Measurements from ENCODE around the gene CDK9.

CDK9 gene

GRCh38 chr9:127810378-127811187, 24.7 kb downstream of the CDK9 start:
- no peak overlapping the region for H3K4me3 ChIP-seq (ENCODE audit: low read depth, low read length)
- TF ChIP-seq CTCF (IDR thresholded peaks at IDR 0.05; ENCODE audit: low read depth, low read length, missing control alignments), result no peak
- DNase-seq (ENCODE audit: low read depth), result no peak

GRCh38 chr9:127812011-127812410, 26.2 kb downstream of the CDK9 start:
- DNase-seq (ENCODE audit: low read depth), result no peak
- no peak overlapping the region for H3K4me3 ChIP-seq (ENCODE audit: low read depth, low read length)
- TF ChIP-seq CTCF (IDR thresholded peaks at IDR 0.05; ENCODE audit: low read depth, low read length, missing control alignments), result no peak

DNA sequence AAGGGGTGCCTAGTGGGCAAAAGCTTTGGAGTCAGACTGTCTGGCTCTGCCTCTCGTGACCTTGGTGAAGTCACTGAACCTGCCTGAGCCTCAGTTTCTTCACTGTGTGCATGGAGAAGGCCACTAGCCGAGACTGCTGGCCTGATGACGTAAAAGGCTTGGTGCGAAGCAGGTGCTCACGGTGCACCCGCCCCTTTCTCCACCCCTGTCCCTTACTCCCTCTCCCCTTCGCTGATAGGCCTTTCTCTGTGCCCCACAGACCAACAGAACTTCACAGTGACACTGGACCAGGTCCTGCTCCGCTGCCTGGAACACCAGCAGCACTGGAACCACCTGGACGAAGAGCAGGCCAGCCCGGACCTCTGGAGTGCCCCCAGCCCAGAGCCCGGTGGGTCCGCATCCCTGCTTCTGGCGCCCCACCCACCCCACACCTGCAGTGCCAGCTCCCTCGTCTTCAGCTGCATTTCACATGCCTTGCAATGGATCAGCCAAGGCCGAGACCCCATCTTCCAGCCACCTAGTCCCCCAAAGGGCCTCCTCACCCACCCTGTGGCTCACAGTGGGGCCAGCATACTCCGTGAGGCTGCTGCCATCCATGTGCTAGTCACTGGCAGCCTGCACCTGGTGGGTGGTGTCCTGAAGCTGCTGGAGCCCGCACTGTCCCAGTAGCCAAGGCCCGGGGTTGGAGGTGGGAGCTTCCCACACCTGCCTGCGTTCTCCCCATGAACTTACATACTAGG, 27.3 kb downstream of the CDK9 start:
- TF ChIP-seq CTCF (IDR thresholded peaks at IDR 0.05; ENCODE audit: low read depth, low read length, missing control alignments), result no peak
- no peak overlapping the region for H3K4me3 ChIP-seq (ENCODE audit: low read depth, low read length)
- no peak for DNase-seq (ENCODE audit: low read depth)

GRCh38 chr9:127813686-127814226, 27.9 kb downstream of the CDK9 start:
- H3K4me3 ChIP-seq (ENCODE audit: low read depth, low read length), result no peak overlapping the region
- TF ChIP-seq CTCF (IDR thresholded peaks at IDR 0.05; ENCODE audit: low read depth, low read length, missing control alignments), result no peak
- no peak for DNase-seq (ENCODE audit: low read depth)

DNA sequence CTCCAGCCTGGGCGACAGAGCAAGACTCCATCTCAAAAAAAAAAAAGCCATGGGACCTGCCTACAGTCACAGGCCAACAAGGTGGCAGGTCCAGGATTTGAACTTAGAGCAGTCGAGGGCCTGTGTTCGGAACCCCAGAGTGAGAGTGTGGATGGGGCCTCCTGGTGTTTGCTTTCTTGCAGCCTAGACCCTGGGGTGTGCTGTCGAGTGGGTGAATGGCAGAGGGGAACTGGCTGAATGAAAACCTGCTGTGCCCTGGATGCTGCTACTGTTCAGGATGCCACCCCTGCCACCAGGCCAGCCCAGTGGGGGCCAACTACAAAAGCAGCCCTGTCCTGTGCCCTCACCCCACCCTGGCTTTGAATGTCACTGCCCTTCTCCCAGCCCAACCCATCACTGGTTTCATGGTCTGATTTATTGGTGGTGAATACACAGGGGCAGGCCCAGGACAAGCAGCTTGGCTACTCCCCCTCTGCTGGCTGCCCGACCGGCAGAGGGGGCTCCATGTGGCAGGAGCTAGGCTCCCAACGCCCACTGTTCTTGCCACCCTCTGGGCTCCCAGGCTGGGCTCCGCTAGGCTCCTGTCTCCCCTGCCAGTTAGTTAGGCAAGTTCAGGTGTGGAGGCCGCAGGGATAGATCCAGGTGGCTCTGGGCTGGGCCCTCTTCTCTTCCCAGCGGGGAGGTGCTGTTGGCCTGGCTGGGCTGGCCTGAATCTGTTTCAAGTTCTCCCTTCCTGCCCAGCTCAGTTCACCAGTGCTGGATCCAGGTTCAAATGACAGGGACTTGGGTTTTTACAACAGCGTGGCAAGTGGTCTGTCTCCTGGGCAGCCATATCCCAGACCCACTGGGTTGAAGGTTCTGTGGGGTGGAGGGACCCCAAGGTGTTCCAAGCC, 29.0 kb downstream of the CDK9 start:
- no peak for TF ChIP-seq CTCF (IDR thresholded peaks at IDR 0.05; ENCODE audit: low read depth, low read length, missing control alignments)
- H3K4me3 ChIP-seq (ENCODE audit: low read depth, low read length), result no peak overlapping the region
- no peak for DNase-seq (ENCODE audit: low read depth)

GRCh38 chr9:127815512-127816361, 29.9 kb downstream of the CDK9 start:
- no peak for TF ChIP-seq CTCF (IDR thresholded peaks at IDR 0.05; ENCODE audit: low read depth, low read length, missing control alignments)
- DNase-seq (ENCODE audit: low read depth), result no peak
- no peak overlapping the region for H3K4me3 ChIP-seq (ENCODE audit: low read depth, low read length)

Measured in GM12864 (cell line).